G401 (cell line): ENCODE results near the gene CLDN5. TPM values are rescaled to one million over a fixed set of nuclear protein-coding genes. Genes with fewer than 3 reads are reported as not detected.

ENCODE experiments used
- DNase-seq: peaks from one replicate; pipeline ENCODE4 v3.0.0-alpha.2; 2015; ENCODE audit warnings: low spot score
- in situ Hi-C: cut with HindIII; loops from 2 replicates; pipeline ENCODE4 v1.10.0; 2016; ENCODE audit warnings: low sequenced_read_pairs, mixed read lengths
- total RNA-seq: library from RNA; depleted of rRNA; stranded (reverse); fragments of >200 nt; shearing (Covaris generic); gene quantifications from 2 replicates; pipeline ENCODE4 v1.2.3, GENCODE V29; 2014; rRNA removed

Gene CLDN5, protein sequence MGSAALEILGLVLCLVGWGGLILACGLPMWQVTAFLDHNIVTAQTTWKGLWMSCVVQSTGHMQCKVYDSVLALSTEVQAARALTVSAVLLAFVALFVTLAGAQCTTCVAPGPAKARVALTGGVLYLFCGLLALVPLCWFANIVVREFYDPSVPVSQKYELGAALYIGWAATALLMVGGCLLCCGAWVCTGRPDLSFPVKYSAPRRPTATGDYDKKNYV
- total RNA-seq: not detected in 2 replicates

GRCh38 chr22:19524170-19525115 lies at the start of gene CLDN5:
CLDN5 (minus strand) TSS chr22:19524410; CDS start chr22:19524255, 155 bp downstream.
- no peak for DNase-seq
- in situ Hi-C loops: no loop called here

DNA sequence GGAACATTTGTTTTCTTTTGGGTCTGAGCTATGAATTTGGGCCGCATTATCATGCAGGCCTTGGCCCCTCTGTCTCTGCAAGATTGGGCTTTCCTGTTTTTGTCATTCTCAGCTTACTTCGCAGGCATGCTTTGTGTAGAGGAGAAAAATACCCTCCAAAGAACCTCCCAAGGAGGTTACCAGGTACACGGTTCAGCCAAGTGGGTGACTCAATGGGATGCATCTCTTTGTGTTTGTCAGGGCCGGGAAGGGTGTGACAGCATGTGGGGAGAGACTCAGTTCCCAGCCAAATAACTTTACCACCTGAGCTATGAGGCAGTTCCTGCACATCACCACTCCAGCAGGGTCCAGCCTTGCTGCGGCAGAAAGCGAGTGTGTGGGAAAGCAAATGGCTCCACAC lies 47.8 kb upstream of the CLDN5 start:
- no peak for DNase-seq
- in situ Hi-C loops: no loop called here

DNA sequence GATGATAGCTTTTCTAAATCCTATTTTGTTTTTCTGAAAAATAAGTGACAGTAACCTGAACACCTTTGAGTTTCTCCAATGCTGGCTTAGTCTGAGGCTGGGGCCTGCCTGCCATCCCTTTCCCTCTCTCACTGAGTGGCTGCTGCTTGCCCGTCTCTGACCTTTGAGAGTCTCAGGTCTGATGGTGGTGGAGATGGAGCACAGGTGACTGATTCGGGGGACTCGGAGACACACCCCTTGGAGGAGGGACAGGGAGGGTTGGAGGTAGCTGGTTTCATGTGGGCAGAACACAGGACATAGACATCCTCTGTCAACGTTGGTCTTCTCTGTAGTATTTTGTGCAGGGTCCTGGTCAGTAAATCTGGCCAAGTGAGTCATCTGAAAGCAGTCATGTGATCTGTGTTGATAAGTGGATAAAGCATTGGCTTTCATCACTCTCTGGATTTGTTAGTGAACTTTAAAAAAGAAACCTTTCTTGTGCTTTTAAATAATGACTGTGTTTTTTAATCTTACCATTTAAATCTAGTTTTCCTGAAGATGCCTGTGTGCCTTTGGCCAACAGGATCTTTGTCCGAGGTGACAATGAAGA lies 47.1 kb upstream of the CLDN5 start:
- DNase-seq: no peak
- in situ Hi-C loops: no loop called here

GRCh38 chr22:19569976-19570375 lies 45.8 kb upstream of the CLDN5 start:
- no peak for DNase-seq
- in situ Hi-C loops: no loop called here

DNA sequence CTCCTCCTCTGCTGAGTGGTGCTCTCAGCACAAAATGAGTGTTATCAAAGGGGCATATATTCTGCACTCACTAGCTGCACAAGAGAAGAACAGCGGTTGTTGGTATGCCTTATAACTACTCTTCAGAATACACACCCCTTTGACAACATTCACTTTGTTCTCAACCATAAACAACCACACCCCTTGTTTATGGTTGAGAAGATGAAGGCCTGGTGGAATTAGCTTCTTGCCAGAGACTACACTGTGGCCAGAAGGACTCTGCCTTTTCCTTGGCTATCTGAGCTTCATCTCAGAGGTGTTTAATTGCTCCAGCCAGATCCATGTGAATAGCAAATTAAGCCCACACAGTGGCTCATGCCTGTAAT lies 45.0 kb upstream of the CLDN5 start:
- no peak for DNase-seq
- in situ Hi-C loops: no loop called here

DNA sequence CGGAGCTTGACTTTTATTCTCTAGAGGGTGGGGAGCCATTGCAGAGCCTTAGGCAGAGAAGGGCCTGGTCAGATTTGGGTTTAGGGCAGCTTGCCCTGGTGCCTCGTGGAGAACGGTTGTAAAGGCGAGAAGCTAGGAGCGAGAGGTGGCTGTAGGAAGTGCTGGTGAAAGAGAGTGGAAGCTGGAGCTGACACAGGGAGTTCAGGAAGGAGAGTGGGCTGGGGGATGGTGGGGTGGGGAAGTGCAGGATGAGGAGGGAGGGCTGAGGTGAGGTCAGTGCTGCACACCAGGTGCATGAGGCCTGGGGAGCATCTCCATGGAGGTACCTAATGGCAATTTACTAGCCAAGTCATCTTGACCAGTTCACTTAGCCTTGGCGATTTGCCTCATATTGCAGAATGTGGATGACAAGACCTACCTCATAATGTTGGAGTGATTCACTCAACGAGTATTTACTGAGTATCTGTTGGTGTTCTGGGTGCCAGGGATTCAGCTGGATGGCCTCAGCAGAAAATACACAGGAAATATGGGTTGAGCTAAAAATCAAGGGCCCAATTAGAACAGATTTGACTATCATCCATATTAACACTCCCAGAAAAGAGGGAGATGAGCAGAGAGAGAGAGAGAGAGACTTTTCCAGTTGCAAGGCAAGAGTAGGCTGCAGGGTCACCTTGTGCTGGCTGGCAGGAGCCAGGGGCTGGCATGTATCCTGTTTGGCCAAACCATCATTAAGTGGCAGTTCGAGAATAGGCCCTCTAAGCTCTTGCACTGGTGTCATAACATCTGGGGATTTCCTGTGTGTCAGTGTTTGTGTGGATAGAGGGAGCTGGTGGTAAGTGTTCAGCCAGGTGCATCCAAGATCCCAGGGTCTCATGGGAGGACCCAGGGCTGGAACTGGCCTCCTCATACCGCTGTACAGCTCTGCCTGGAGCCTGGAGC lies 44.4 kb upstream of the CLDN5 start:
- in situ Hi-C loops: no loop called here
- no peak for DNase-seq

GRCh38 chr22:19567157-19568009 lies 43.2 kb upstream of the CLDN5 start:
- in situ Hi-C loops: no loop called here
- DNase-seq: no peak

DNA sequence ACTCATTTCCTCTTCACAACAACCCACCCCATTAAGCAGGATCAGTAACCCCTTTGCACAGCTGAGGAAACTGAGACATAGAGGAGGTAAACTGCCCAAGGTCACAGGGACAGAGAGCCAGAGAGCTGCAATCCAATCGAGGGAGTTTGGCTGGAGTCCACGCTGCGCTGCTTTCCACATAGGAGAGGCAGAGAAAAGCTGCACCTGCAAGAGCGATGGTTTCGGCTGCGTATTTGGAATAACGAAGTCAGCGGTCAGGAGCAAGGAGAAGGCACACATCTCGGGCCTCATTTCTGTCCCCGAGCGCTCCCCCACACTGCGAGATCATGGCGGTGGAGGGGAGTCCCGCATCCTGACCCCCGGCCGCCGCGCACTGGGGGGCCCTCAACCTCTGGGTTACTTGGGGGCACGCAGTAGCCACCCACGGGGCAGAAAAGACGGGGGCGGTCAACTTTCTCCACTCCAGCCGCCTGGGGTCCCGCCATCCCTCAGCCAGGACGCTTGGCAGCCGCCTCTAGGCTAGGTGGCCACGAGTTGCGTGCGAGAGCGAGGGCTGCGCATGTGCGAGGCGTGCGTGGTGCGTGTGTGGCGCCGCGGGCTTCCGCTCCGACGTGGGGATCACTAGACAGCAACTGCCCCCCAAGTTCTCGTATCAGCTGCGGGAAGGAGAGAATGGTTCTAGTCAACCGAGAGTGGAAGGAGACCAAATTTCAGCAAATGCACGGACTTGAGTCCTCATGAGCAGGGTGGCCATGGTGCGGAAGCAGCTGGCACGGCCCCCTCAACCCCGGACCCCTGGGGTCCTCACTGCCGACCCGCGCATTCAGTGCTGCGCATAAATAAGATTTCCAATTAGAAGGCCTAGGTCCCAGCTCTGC lies 42.3 kb upstream of the CLDN5 start:
- in situ Hi-C loops: no loop called here

GRCh38 chr22:19565382-19566278 lies 41.4 kb upstream of the CLDN5 start:
- in situ Hi-C loops: no loop called here
- no peak for DNase-seq

More for the DNA sequence above, 42.3 kb upstream of the CLDN5 start:
- no peak for DNase-seq

DNA sequence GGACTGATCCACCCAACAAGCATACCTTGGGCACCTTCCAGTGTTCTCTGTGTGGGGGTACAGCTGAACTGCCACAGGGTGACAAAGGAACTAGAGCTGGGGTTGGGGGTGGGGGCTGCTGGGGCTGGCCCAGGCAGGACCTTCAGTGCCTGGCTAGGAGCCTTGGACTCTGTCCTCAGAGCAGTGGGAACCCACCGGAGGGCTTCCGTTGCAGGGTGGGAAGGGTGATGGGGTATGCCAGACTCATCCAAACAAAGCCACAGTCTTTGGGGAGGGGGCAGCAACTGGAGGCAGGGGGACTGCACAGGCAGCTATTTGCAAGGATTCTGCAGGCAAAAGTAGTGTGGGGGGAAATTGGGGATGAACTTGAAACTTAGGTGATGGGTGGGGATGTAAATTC lies 35.7 kb upstream of the CLDN5 start:
- no peak for DNase-seq
- in situ Hi-C loops: no loop called here

DNA sequence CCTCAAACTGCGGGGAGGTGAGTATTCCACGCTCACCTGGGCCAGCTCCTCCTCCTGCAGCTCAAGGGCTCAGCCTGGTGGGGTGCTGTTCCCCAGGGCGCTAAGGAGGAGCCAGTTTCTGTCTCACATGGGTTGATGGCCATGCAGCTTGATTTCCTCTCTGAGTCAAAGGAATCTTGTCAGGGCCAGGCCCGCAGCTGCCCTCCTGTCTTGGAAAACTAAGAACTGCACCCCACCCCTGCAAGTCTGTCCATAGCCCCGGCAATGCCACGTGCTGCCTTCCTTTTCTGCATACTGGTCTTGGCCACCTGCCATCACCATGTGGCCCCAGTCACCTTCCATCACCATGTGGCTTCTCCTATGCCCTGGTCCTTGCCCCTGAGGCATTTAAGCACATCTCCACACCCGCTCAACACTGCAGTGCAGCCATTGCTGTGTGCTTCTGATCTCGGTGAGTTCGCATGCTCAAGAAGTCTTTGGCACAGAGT lies 35.2 kb upstream of the CLDN5 start:
- DNase-seq: no peak
- in situ Hi-C loops: no loop called here

GRCh38 chr22:19556963-19557545 lies 32.8 kb upstream of the CLDN5 start:
- no peak for DNase-seq
- in situ Hi-C loops: no loop called here

DNA sequence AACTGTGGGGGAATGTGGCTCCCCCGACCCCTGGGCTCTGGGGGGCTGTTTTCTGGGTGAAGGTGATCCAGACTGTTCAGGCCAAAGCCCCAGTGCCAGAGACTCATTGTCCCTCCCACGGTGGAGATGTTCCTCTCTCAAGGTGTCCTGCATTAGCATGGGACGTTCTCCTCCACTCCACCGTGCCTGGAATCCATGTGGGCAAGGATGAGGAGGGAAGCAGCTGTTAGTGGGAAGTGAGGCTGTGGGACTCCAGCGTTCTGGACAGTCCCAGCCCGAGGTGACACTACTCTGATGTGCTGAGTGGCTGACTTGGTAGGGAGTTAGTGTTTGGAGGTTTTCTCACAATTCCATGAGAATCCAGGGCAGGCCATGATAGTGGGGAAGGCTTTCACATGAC lies 31.4 kb upstream of the CLDN5 start:
- DNase-seq: no peak
- in situ Hi-C loops: no loop called here

- DNase-seq: peak; percentile 14
- in situ Hi-C loops: no loop called here
Observed at GRCh38 chr22:19554834-19555404, 30.7 kb upstream of the CLDN5 start.

DNA sequence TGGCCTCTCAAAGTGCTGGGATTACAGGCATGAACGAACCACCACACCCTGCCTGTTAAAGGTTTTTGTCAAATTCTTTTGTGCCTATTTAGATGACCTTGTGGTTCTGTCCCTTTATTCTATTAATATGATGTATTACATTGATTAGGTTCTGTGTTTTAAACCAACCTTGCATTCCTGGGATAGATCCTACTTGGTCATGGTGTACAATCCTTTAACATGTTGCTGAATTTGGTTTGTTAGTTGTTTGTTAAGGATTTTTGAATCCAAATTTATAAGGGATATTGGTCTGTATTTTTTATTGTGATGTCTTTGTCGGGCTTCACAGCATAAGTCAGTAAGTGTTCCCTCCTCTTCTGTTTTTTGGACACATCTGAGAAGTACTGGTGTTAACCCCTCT lies 29.0 kb upstream of the CLDN5 start:
- in situ Hi-C loops: no loop called here
- no peak for DNase-seq

- in situ Hi-C loops: no loop called here
- no peak for DNase-seq
Observed at GRCh38 chr22:19550382-19550781, 26.2 kb upstream of the CLDN5 start.
